ENCODE data around the gene SRSF7. TPM values are rescaled to one million over a fixed set of nuclear protein-coding genes. Genes with fewer than 3 reads are reported as not detected.

Gene SRSF7
- total RNA-seq, 4 donors from 2014 or later: 39.0 to 109 (median 73.4) TPM

GRCh38 chr2:38775097-38775920 lies 24.1 kb upstream of the SRSF7 start:
- Histone ChIP-seq H3K27ac (no peak overlapping the region), H3K9me3 (no peaks in the 10 kb centered on the region), H3K4me3 (no peak overlapping the region), H3K36me3 (peaks cover 0 to 6% of the 10 kb centered on the region in 2 donors), H3K4me1 (peaks cover 0 to 14% (median 5%) of the 10 kb centered on the region in 3 donors), H3K27me3 (no peaks in the 10 kb centered on the region)
- 87 to 89% methylated on average over 11 to 17 of the region's 17 CpGs for WGBS, 2 donors (ENCODE audit: low coverage in 1 of 2)
- ATAC-seq: no peak
- TF ChIP-seq CTCF (IDR thresholded peaks at IDR 0.05): no peak
- TF ChIP-seq POLR2AphosphoS5 (IDR thresholded peaks at IDR 0.05): no peak
- TF ChIP-seq EP300 (IDR thresholded peaks at IDR 0.05): no peak
- TF ChIP-seq POLR2A (IDR thresholded peaks at IDR 0.05): no peak

DNA sequence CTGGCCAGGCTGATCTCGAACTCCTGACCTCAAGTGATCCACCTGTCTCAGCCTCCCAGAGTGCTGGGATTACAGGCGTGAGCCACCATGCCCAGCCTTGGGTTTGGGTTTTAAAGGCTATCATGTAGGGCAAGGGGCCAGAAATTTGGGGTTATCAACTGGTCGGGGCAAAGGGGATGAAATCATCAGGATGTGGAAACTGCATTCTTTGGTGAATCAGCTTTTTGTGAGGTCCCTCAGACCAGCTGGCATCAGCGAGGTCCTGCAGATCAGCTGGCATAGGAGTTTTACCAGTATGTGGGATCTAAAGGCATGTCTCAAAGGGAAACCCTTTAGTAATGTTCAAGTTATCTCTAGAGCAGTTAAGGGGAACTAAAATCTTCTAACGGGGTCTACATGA lies 20.5 kb upstream of the SRSF7 start:
- no peaks in the 10 kb centered on the region for H3K36me3 ChIP-seq
- H3K27me3 ChIP-seq: no peaks in the 10 kb centered on the region
- no peaks in the 10 kb centered on the region for H3K9me3 ChIP-seq
- no peak for ATAC-seq
- H3K27ac ChIP-seq: no peak overlapping the region
- TF ChIP-seq POLR2AphosphoS5 (IDR thresholded peaks at IDR 0.05): no peak
- TF ChIP-seq POLR2A (IDR thresholded peaks at IDR 0.05): no peak
- TF ChIP-seq CTCF (IDR thresholded peaks at IDR 0.05): no peak
- TF ChIP-seq EP300 (IDR thresholded peaks at IDR 0.05): no peak
- no peaks in the 10 kb centered on the region for H3K4me1 ChIP-seq
- 10 to 66% methylated on average over 1 to 4 of the region's 5 CpGs for WGBS, 2 donors (ENCODE audit: low coverage in 1 of 2)
- H3K4me3 ChIP-seq: no peak overlapping the region

DNA sequence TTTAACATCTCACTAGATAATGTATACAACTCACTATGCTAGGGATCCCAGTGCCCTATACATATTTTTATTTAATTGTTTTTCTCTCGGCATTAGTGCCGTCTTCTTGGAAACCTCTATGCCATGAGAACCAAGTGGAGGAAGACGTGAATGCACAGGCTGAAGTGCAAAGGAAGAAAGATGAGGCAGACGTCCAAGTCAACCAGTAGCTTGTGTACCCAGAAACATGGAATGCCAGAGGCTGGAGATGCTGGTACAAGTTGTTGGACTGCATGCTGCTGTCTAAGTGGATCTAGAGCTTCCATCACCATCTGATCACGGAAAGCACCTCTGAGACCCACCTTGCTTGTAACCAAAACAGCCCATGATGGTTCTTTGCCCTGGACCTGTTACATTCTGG lies 14.4 kb upstream of the SRSF7 start:
- no peaks in the 10 kb centered on the region for H3K27me3 ChIP-seq
- ATAC-seq: no peak
- H3K4me1 ChIP-seq: no peaks in the 10 kb centered on the region
- no peak overlapping the region for H3K27ac ChIP-seq
- no peaks in the 10 kb centered on the region for H3K9me3 ChIP-seq
- H3K36me3 ChIP-seq: no peaks in the 10 kb centered on the region
- no peak overlapping the region for H3K4me3 ChIP-seq
- 74 to 80% methylated on average over 3 to 5 of the region's 5 CpGs for WGBS, 2 donors (ENCODE audit: low coverage in 1 of 2)
- no peak for TF ChIP-seq EP300 (IDR thresholded peaks at IDR 0.05)
- TF ChIP-seq POLR2A (IDR thresholded peaks at IDR 0.05): no peak
- no peak for TF ChIP-seq CTCF (IDR thresholded peaks at IDR 0.05)
- TF ChIP-seq POLR2AphosphoS5 (IDR thresholded peaks at IDR 0.05): no peak

- ATAC-seq: no peak
- no peaks in the 10 kb centered on the region for H3K36me3 ChIP-seq
These were observed 14.0 kb upstream of the SRSF7 start for GRCh38 chr2:38765149-38765548.

More at GRCh38 chr2:38765149-38765548, 14.0 kb upstream of the SRSF7 start:
- 42 to 53% methylated on average over 3 to 4 of the region's 4 CpGs for WGBS, 2 donors (ENCODE audit: low coverage in 1 of 2)
- no peaks in the 10 kb centered on the region for H3K4me1 ChIP-seq
- TF ChIP-seq EP300 (IDR thresholded peaks at IDR 0.05) (no peak), POLR2AphosphoS5 (IDR thresholded peaks at IDR 0.05) (no peak), CTCF (IDR thresholded peaks at IDR 0.05) (no peak)
- H3K4me3 ChIP-seq: no peak overlapping the region
- H3K27ac ChIP-seq: no peak overlapping the region
- no peaks in the 10 kb centered on the region for H3K9me3 ChIP-seq
- no peaks in the 10 kb centered on the region for H3K27me3 ChIP-seq

All from gastroesophageal sphincter (tissue), 4 donors.